Vagina (tissue), 2 donors: Measurements from ENCODE around the gene ADAMTS2.

Experiments used
- POLR2A ChIP-seq, 2 donors: fragments of 450-650 bp; IDR thresholded peaks; one replicate each; pipeline ENCODE4 v1.6.1; 2017; ENCODE audit warnings: antibody characterized with exemption in 2 of 2, mild to moderate bottlenecking in 2 of 2, moderate library complexity in 2 of 2
- POLR2AphosphoS5 ChIP-seq, 2 donors: sonication (generic); formaldehyde crosslinking; IDR thresholded peaks; one replicate each; pipeline ENCODE4 v1.9.0; 2017; ENCODE audit warnings: antibody characterized with exemption in 2 of 2, mild to moderate bottlenecking in 2 of 2, low read depth in 1 of 2; ENCODE audit not compliant: insufficient read depth in 1 of 2
- TF ChIP-seq, protein P1 (sequence below), 3 experiments: fragments of 450-650 bp in 2 of 3; fragments of 200-600 bp in 1 of 3; sonication (generic) in 1 of 3; IDR thresholded peaks; one replicate each; pipeline ENCODE4 v1.5.1; 2017 to 2019; ENCODE audit warnings: antibody characterized with exemption in 3 of 3, mild to moderate bottlenecking in 2 of 3, moderate library complexity in 2 of 3

- TF ChIP-seq, protein P1, sequence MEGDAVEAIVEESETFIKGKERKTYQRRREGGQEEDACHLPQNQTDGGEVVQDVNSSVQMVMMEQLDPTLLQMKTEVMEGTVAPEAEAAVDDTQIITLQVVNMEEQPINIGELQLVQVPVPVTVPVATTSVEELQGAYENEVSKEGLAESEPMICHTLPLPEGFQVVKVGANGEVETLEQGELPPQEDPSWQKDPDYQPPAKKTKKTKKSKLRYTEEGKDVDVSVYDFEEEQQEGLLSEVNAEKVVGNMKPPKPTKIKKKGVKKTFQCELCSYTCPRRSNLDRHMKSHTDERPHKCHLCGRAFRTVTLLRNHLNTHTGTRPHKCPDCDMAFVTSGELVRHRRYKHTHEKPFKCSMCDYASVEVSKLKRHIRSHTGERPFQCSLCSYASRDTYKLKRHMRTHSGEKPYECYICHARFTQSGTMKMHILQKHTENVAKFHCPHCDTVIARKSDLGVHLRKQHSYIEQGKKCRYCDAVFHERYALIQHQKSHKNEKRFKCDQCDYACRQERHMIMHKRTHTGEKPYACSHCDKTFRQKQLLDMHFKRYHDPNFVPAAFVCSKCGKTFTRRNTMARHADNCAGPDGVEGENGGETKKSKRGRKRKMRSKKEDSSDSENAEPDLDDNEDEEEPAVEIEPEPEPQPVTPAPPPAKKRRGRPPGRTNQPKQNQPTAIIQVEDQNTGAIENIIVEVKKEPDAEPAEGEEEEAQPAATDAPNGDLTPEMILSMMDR (IDR thresholded peaks at IDR 0.05), result no peak
- TF ChIP-seq POLR2A (IDR thresholded peaks at IDR 0.05) (no peak), POLR2AphosphoS5 (IDR thresholded peaks at IDR 0.05; ENCODE audit: insufficient read depth in 1 of 2, low read depth in 1 of 2) (no peak)
Measured at GRCh38 chr5:179374506-179375235, 29.4 kb upstream of the ADAMTS2 start.
